OCI-LY3 (cell line): ENCODE measurements around the gene C2orf76.

Experiments used
- H2AFZ ChIP-seq: fragments of 200-600, 300-600 bp; shearing (Covaris generic); 2 replicates; pipeline ENCODE4 v1.6.0; 2014; ENCODE audit warnings: antibody characterized with exemption, low read depth, low read length
- H3K27ac ChIP-seq: fragments of 200-600, 300-600 bp; sonication (generic); 2 replicates; pipeline ENCODE4 v1.5.1; 2014; ENCODE audit warnings: mild to moderate bottlenecking, low read length, moderate library complexity, mixed read lengths
- H3K27me3 ChIP-seq: fragments of 200-600, 300-600 bp; sonication (generic); 2 replicates; pipeline ENCODE4 v1.6.1; 2014; ENCODE audit warnings: low read depth, low read length, mixed read lengths
- H3K36me3 ChIP-seq: fragments of 200-600, 300-600 bp; sonication (generic); replicated peaks from 2 replicates; pipeline ENCODE3; 2014; ENCODE audit warnings: low read depth, low read length, mixed read lengths
- H3K4me1 ChIP-seq: fragments of 300-600, 200-600 bp; sonication (generic); 2 replicates; pipeline ENCODE4 v1.6.1; 2014; ENCODE audit warnings: low read length, mixed read lengths
- H3K4me2 ChIP-seq: fragments of 200-600, 300-600 bp; sonication (generic); 2 replicates; pipeline ENCODE4 v1.6.1; 2014; ENCODE audit warnings: low read length, mixed read lengths
- H3K4me3 ChIP-seq: fragments of 300-600, 200-600 bp; sonication (generic); 2 replicates; pipeline ENCODE4 v1.5.1; 2014; ENCODE audit warnings: antibody characterized with exemption, mild to moderate bottlenecking, low read length, moderate library complexity
- H3K79me2 ChIP-seq: fragments of 300-600, 200-600 bp; shearing (Covaris generic); 2 replicates; pipeline ENCODE4 v1.6.1; 2014; ENCODE audit warnings: mild to moderate bottlenecking, low read length, mixed read lengths
- H3K9ac ChIP-seq: fragments of 300-600, 200-600 bp; shearing (Covaris generic); 2 replicates; pipeline ENCODE4 v1.6.0; 2014; ENCODE audit warnings: mild to moderate bottlenecking, low read length, moderate library complexity
- H3K9me3 ChIP-seq: fragments of 200-600, 300-600 bp; shearing (Covaris generic); 2 replicates; pipeline ENCODE4 v1.6.1; 2014; ENCODE audit warnings: low read length, mixed read lengths; ENCODE audit not compliant: insufficient read depth
- H4K20me1 ChIP-seq: fragments of 200-600, 300-600 bp; sonication (generic); 2 replicates; pipeline ENCODE4 v1.6.1; 2016; ENCODE audit warnings: low read length, mixed read lengths; ENCODE audit not compliant: insufficient read depth
- EZH2phosphoT487 ChIP-seq: fragments of 200-600 bp; shearing (Covaris generic); IDR thresholded peaks from 2 replicates; pipeline ENCODE4 v1.6.1; 2018; ENCODE audit warnings: antibody characterized with exemption, mixed run types, low read depth
- TF ChIP-seq, protein P1 (sequence below): fragments of 200-600, 300-600 bp; sonication (generic); IDR thresholded peaks from 2 replicates; pipeline ENCODE4 v1.5.1; 2014; ENCODE audit warnings: antibody characterized with exemption, low read length, low read depth

The C2orf76 gene

DNA sequence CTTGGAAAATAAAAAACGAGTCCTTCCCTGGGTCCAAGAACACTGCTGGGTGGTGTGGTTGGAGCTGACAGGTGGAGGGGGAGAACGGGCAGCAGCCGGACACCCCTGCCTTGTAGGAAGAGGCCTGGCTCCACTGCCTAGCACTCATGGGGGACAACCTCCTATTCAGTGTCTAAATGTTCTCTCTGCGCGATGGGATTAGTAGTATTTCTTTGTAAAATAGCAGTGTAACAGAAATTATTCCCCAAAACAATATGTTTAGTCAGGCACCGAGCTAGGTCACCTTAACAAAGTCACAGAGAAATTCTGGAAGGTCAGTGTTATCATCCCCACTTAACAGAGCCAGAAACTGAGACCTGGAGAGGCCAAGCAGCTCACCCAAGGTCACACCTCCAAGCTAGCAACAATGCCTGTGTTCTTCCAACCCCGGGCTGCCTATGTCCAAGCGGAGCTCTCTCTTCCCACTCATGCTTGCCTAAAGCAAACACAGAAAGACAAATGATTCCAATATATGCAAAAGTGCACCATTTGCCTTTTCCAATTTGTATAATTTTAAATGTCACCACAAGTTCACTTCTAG, 75.0 kb downstream of the C2orf76 start:
- Histone ChIP-seq H3K9me3 (no peaks in the 10 kb centered on the region), H3K27ac (no peak overlapping the region), H3K9ac (no peak overlapping the region), H3K79me2 (no peaks in the 10 kb centered on the region), H3K4me1 (peaks cover 24% of the 10 kb centered on the region), H3K36me3 (no peaks in the 10 kb centered on the region), H3K4me3 (no peak overlapping the region), H3K27me3 (peaks cover 11% of the 10 kb centered on the region), H4K20me1 (no peaks in the 10 kb centered on the region), H2AFZ (no peak overlapping the region), H3K4me2 (no peak overlapping the region; the same call in 1 of the 2 replicates)
- TF ChIP-seq, protein P1, sequence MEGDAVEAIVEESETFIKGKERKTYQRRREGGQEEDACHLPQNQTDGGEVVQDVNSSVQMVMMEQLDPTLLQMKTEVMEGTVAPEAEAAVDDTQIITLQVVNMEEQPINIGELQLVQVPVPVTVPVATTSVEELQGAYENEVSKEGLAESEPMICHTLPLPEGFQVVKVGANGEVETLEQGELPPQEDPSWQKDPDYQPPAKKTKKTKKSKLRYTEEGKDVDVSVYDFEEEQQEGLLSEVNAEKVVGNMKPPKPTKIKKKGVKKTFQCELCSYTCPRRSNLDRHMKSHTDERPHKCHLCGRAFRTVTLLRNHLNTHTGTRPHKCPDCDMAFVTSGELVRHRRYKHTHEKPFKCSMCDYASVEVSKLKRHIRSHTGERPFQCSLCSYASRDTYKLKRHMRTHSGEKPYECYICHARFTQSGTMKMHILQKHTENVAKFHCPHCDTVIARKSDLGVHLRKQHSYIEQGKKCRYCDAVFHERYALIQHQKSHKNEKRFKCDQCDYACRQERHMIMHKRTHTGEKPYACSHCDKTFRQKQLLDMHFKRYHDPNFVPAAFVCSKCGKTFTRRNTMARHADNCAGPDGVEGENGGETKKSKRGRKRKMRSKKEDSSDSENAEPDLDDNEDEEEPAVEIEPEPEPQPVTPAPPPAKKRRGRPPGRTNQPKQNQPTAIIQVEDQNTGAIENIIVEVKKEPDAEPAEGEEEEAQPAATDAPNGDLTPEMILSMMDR: no peak
- TF ChIP-seq EZH2phosphoT487: no peak

DNA sequence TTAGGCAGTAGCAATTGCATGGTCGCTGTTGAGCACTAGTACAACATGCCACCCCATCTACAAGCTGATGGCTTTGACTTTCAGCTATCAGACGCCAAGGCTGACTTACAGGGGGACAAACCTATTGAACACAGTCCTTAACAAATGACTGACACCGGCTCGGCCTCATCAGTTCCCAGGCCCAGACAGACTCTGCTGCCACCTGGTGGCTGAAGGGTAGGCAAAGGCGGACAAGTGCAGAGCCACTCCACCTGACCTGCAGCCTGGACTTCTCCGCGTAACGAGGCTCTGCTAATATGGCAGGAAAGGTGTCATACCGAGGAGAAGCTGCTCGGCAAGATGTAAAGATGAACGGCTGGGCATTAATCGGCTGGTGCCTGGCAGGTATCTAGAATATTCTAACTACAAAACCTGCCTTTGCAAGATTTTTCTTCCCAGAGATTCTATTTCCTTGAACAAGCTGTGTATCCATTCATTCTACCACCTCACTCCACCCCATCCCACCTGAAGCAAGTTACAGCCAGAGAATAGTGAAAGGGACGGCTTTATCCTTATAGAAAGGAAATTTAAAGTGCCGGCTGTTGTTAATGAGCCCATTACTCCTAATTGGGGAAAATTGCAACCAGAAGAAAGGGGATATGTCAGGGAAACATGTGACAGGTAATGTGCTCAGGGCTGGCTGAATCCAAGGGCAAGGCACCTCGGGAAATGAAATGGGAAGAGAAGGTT, 75.6 kb downstream of the C2orf76 start:
- no peak overlapping the region for H2AFZ ChIP-seq

DNA sequence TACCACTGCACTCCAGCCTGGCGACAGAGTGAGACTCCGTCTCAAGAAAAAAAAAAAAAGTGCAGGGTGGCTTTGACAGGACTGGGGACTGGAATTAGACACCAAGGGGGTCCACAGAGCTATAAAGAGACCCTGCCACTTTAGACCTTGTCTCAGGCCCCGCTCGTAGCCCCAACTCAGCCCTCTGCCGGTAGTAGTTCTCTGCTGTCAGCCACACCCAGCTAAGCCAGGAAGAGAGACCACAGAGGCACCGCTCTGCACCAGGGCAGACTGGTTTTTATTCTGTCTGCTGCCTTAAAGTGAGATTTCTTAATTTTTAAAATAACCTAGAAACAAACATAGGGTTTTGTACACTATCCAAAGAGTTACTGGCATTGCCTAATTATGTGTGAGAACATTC, 77.0 kb downstream of the C2orf76 start:
- H4K20me1 ChIP-seq: no peaks in the 10 kb centered on the region
- no peak overlapping the region for H3K9ac ChIP-seq
- H2AFZ ChIP-seq: no peak overlapping the region
- TF ChIP-seq, protein P1: no peak
- H3K27me3 ChIP-seq: peaks cover 11% of the 10 kb centered on the region
- no peak overlapping the region for H3K27ac ChIP-seq
- peaks cover 10% of the 10 kb centered on the region for H3K4me1 ChIP-seq
- H3K4me3 ChIP-seq: no peak overlapping the region
- no peaks in the 10 kb centered on the region for H3K36me3 ChIP-seq
- H3K9me3 ChIP-seq: no peaks in the 10 kb centered on the region
- no peaks in the 10 kb centered on the region for H3K79me2 ChIP-seq
- H3K4me2 ChIP-seq: no peak overlapping the region

More for the DNA sequence above, 75.6 kb downstream of the C2orf76 start:
- Histone ChIP-seq H4K20me1 (no peaks in the 10 kb centered on the region), H3K27me3 (peaks cover 11% of the 10 kb centered on the region), H3K27ac (no peak overlapping the region), H3K9me3 (no peaks in the 10 kb centered on the region), H3K36me3 (no peaks in the 10 kb centered on the region), H3K79me2 (no peaks in the 10 kb centered on the region), H3K9ac (no peak overlapping the region), H3K4me1 (peaks cover 17% of the 10 kb centered on the region), H3K4me2 (peak overlapping the region; percentile 47), H3K4me3 (no peak overlapping the region)
- TF ChIP-seq EZH2phosphoT487: no peak
- TF ChIP-seq, protein P1: peak; percentile 81

DNA sequence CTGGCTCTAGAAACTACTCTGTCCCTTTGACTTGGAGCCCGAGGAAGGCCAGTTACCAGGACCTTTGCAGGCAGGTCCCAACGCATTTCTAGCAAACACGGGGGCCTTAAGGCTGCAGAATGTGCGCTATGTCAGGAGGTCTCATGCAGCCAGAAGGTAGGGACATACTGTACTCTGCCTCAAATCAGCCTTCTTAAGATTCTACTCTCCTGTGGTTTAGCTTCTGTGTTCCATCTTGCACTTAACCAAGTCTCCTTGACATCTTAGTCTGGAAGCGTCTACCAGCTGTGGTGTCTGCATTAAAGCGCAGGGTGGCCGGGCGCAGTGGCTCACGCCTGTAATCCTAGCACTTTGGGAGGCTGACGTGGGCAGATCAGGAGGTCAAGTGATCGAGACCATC, 77.5 kb downstream of the C2orf76 start:
- no peak overlapping the region for H2AFZ ChIP-seq
- H3K9ac ChIP-seq: no peak overlapping the region
- H3K4me1 ChIP-seq: peaks cover 10% of the 10 kb centered on the region
- peaks cover 11% of the 10 kb centered on the region for H3K27me3 ChIP-seq
- no peak overlapping the region for H3K27ac ChIP-seq
- H3K9me3 ChIP-seq: no peaks in the 10 kb centered on the region
- H3K4me2 ChIP-seq: no peak overlapping the region
- no peaks in the 10 kb centered on the region for H3K79me2 ChIP-seq
- no peaks in the 10 kb centered on the region for H4K20me1 ChIP-seq
- no peaks in the 10 kb centered on the region for H3K36me3 ChIP-seq
- H3K4me3 ChIP-seq: no peak overlapping the region
- TF ChIP-seq, protein P1: no peak
- TF ChIP-seq EZH2phosphoT487: no peak
